ENCODE results near the gene TRIM46.
"Not testable (repeated sequence)": the region's sequence is repeated elsewhere in the genome, so short reads cannot be mapped to it uniquely, and the experiment has no call there.

Gene TRIM46

DNA sequence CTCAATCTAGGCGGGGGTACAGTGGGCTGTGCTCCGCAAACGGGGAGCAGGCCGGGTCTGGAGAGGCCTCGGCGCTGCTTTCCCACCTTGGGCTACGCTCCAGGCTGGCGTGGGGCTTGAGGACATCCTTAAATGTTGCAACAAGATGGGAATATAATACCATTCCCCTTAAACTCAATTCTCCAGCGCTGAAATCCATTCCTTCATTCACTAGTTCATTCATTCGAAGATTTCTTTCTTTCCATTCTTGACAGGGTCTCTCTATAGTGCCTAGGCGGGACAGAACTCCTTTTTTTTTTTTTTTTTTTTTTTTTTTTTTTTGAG, 33.1 kb upstream of the TRIM46 start:
- H3K9me3 ChIP-seq = no peaks in the 10 kb centered on the region
- DNase-seq = no peak
- H3K4me1 ChIP-seq = peaks cover 0 to 31% (median 25%) of the 10 kb centered on the region in 4 donors
- H3K36me3 ChIP-seq = no peaks in the 10 kb centered on the region
- TF ChIP-seq, protein P1, sequence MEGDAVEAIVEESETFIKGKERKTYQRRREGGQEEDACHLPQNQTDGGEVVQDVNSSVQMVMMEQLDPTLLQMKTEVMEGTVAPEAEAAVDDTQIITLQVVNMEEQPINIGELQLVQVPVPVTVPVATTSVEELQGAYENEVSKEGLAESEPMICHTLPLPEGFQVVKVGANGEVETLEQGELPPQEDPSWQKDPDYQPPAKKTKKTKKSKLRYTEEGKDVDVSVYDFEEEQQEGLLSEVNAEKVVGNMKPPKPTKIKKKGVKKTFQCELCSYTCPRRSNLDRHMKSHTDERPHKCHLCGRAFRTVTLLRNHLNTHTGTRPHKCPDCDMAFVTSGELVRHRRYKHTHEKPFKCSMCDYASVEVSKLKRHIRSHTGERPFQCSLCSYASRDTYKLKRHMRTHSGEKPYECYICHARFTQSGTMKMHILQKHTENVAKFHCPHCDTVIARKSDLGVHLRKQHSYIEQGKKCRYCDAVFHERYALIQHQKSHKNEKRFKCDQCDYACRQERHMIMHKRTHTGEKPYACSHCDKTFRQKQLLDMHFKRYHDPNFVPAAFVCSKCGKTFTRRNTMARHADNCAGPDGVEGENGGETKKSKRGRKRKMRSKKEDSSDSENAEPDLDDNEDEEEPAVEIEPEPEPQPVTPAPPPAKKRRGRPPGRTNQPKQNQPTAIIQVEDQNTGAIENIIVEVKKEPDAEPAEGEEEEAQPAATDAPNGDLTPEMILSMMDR (IDR thresholded peaks at IDR 0.05) = no peak
- intact Hi-C loops (cut with DNase I; ENCODE audit: low total_unique reads) = no loop called here
- H3K27ac ChIP-seq = peak overlapping the region; percentile 90 to 92
- H3K27me3 ChIP-seq = no peaks in the 10 kb centered on the region
- H3K4me3 ChIP-seq = peak overlapping the region; percentile 67 to 85

- intact Hi-C loops (cut with DNase I; ENCODE audit: low total_unique reads) = no loop called here
- DNase-seq = peak in 1 of 2 donors; percentile 2
- peaks cover 0 to 8% of the 10 kb centered on the region in 2 donors for H3K27me3 ChIP-seq
- H3K9me3 ChIP-seq = no peaks in the 10 kb centered on the region
- no peaks in the 10 kb centered on the region for H3K36me3 ChIP-seq
- TF ChIP-seq, protein P1 (IDR thresholded peaks at IDR 0.05) = no peak
- H3K4me1 ChIP-seq = peaks cover 0 to 28% (median 20%) of the 10 kb centered on the region in 4 donors
- H3K4me3 ChIP-seq = no peak overlapping the region
- H3K27ac ChIP-seq = no peak overlapping the region
These were observed 31.9 kb upstream of the TRIM46 start for GRCh38 chr1:155141749-155142148.

GRCh38 chr1:155145491-155145890, 28.2 kb upstream of the TRIM46 start:
- H3K4me3 ChIP-seq = no peak overlapping the region
- DNase-seq = no peak
- no peaks in the 10 kb centered on the region for H3K9me3 ChIP-seq
- H3K36me3 ChIP-seq = no peaks in the 10 kb centered on the region
- TF ChIP-seq, protein P1 (IDR thresholded peaks at IDR 0.05) = no peak
- H3K4me1 ChIP-seq = peaks cover 0 to 2% (median 0%) of the 10 kb centered on the region in 4 donors
- no peak overlapping the region for H3K27ac ChIP-seq
- H3K27me3 ChIP-seq = peaks cover 0 to 19% of the 10 kb centered on the region in 2 donors
- intact Hi-C loops (cut with DNase I; ENCODE audit: low total_unique reads) = no loop called here

DNA sequence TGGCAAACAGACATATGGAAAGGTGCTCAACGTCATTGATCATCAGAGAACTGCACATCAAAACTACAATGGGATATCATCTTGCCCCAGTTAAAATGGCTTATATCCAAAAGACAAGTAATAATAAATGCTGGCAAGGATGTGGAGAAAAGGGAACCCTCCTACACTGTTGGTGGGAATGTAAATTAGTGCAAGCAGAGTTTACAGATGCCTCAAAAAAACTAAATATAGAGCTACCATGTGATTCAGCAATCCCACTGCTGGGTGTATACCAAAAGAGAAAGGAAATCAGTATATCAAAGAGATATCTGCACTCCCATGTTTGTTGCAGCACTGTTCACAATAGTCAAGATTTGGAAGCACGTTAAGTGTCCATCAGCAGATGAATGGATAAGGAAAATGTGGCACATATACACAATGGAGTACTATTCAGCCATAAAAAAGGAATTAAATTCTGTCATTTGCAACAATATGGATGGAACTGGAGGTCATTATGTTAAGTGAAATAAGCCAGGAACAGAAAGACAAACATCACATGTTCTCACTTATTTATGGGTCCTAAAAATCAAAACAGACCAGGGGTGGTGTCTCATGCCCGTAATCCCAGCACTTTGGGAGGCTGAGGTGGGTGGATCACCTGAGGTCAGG, 17.5 kb upstream of the TRIM46 start:
- H3K27ac ChIP-seq; H3K36me3 ChIP-seq; DNase-seq; intact Hi-C loops (cut with DNase I; ENCODE audit: low total_unique reads); H3K27me3 ChIP-seq; H3K4me3 ChIP-seq; H3K9me3 ChIP-seq; H3K4me1 ChIP-seq: not testable (repeated sequence)

GRCh38 chr1:155158991-155159390, 14.7 kb upstream of the TRIM46 start:
- H3K9me3 ChIP-seq = no peaks in the 10 kb centered on the region
- no peaks in the 10 kb centered on the region for H3K27me3 ChIP-seq
- no peaks in the 10 kb centered on the region for H3K4me1 ChIP-seq
- intact Hi-C loops (cut with DNase I; ENCODE audit: low total_unique reads) = no loop called here
- no peak overlapping the region for H3K4me3 ChIP-seq
- TF ChIP-seq, protein P1 (IDR thresholded peaks at IDR 0.05) = no peak
- no peak overlapping the region for H3K27ac ChIP-seq
- H3K36me3 ChIP-seq = no peaks in the 10 kb centered on the region
- peak in 1 of 2 donors; percentile 10 for DNase-seq

DNA sequence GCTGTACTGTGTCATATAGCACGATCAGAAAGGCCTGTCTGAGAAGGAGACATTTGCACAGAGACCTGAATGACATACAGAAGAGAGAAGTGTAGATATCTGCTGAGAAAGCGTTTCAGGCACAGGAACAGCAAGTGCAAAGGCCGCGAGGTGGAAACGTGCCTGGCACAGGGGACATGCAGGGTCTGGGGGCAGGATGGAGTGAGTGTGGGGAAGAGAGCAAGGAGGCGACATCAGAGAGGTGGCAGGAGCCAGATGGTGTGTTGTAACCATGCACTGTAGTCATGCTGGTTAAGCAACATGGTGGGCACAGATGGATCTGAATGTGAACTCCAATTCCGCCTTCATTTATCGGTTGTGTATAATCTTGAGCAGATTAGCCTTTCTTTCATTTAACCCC, 13.5 kb upstream of the TRIM46 start:
- Histone ChIP-seq H3K27ac (no peak overlapping the region), H3K4me3 (no peak overlapping the region), H3K9me3 (no peaks in the 10 kb centered on the region), H3K4me1 (no peaks in the 10 kb centered on the region), H3K36me3 (no peaks in the 10 kb centered on the region), H3K27me3 (no peaks in the 10 kb centered on the region)
- DNase-seq = peak in 1 of 2 donors; percentile 37
- intact Hi-C loops (cut with DNase I; ENCODE audit: low total_unique reads) = loop anchor here (2.0 kb wide), 1 partner anchor 59 kb away; no protein-coding TSS in a partner anchor
- TF ChIP-seq, protein P1 (IDR thresholded peaks at IDR 0.05) = no peak

DNA sequence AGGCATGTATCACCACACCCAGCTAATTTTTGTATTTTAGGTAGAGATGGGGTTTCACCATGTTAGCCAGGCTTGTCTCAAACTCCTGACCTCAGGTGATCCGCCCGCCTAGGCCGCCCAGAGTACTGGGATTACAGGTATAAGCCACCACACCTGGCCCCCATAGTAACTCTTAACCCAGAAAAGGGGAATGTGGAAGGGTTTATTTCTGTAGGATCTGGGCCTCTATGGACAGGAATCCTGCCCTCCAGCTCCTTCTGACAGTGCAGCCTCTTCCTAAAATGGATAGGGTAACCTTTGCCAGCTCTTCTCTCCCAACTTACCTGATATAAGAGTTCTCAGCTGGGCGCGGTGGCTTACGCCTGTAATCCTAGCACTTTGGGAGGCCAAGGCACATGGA, 11.0 kb upstream of the TRIM46 start:
- H3K36me3 ChIP-seq; intact Hi-C loops (cut with DNase I; ENCODE audit: low total_unique reads); H3K4me3 ChIP-seq; H3K27ac ChIP-seq; H3K9me3 ChIP-seq: not testable (repeated sequence)
- peaks cover 0 to 13% of the 10 kb centered on the region in 2 donors for H3K27me3 ChIP-seq
- peak in 1 of 2 donors; percentile 37 for DNase-seq
- H3K4me1 ChIP-seq = peaks cover 1 to 13% (median 8%) of the 10 kb centered on the region in 4 donors

- H3K4me3 ChIP-seq; intact Hi-C loops (cut with DNase I; ENCODE audit: low total_unique reads); H3K9me3 ChIP-seq; H3K27ac ChIP-seq; H3K36me3 ChIP-seq; DNase-seq: not testable (repeated sequence)
- Histone ChIP-seq H3K27me3 (peaks cover 0 to 13% of the 10 kb centered on the region in 2 donors), H3K4me1 (peaks cover 3 to 16% (median 9%) of the 10 kb centered on the region in 4 donors)
These were observed 9.9 kb upstream of the TRIM46 start for GRCh38 chr1:155163785-155164184.

DNA sequence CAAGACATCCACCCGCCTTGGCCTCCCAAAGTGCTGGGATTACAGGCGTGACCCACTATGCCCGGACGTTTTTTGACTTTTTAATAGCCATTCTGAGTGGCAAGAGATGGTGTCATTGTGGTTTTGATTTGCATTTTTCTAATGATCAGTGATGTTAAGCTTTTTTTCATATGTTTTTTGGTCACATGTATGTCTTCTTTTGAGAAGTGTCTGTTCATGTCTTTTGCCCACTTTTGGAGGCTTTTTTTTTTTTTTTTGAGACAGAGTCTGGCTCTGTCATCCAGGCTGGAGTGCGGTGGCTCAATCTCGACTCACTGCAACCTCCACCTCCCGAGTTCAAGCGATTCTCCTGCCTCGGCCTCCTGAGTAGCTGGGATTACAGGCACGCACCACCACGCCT, 9.0 kb upstream of the TRIM46 start:
- H3K9me3 ChIP-seq; H3K27ac ChIP-seq; intact Hi-C loops (cut with DNase I; ENCODE audit: low total_unique reads); DNase-seq; H3K4me3 ChIP-seq: not testable (repeated sequence)
- H3K27me3 ChIP-seq = peaks cover 0 to 13% of the 10 kb centered on the region in 2 donors
- peaks cover 3 to 16% (median 9%) of the 10 kb centered on the region in 4 donors for H3K4me1 ChIP-seq
- peaks cover 7 to 12% (median 10%) of the 10 kb centered on the region in 3 donors for H3K36me3 ChIP-seq
